Mesendoderm (in vitro differentiated cells): ENCODE measurements around the gene ZFYVE9.

ENCODE experiments used
- DNase-seq: peaks from one replicate; pipeline ENCODE4 v3.0.0; 2013
- H2AK5ac ChIP-seq: 2 replicates; pipeline ENCODE4 v1.6.1; 2013; ENCODE audit warnings: low read length, inconsistent platforms
- H2BK120ac ChIP-seq: 2 replicates; pipeline ENCODE4 v1.6.1; 2013; ENCODE audit warnings: low read depth, mild to moderate bottlenecking, low read length, moderate library complexity, mixed read lengths
- H2BK15ac ChIP-seq: replicated peaks from 2 replicates; pipeline ENCODE4 v1.6.1; 2013; ENCODE audit warnings: low read depth, mild to moderate bottlenecking, moderate library complexity
- H2BK5ac ChIP-seq: 2 replicates; pipeline ENCODE4 v1.6.1; 2013; ENCODE audit warnings: low read length, inconsistent platforms
- H3K18ac ChIP-seq: 2 replicates; pipeline ENCODE4 v1.6.1; 2013; ENCODE audit warnings: mild to moderate bottlenecking, low read length, mixed read lengths
- H3K23ac ChIP-seq: one replicate; pipeline ENCODE4 v1.6.1; 2013; ENCODE audit warnings: low read length
- H3K27ac ChIP-seq: 2 replicates; pipeline ENCODE4 v1.5.1; 2013; ENCODE audit warnings: low read depth, mild to moderate bottlenecking, inconsistent platforms, low read length, moderate library complexity
- H3K27me3 ChIP-seq: 2 replicates; pipeline ENCODE4 v1.6.1; 2013; ENCODE audit warnings: low read length, control low read depth, mild to moderate bottlenecking, inconsistent platforms; ENCODE audit not compliant: insufficient read depth, poor library complexity
- H3K36me3 ChIP-seq: 2 replicates; pipeline ENCODE4 v1.6.1; 2013; ENCODE audit warnings: low read length, inconsistent platforms; ENCODE audit not compliant: control insufficient read depth, insufficient read depth
- H3K4ac ChIP-seq: one replicate; pipeline ENCODE4 v1.6.1; 2013; ENCODE audit warnings: low read depth, mild to moderate bottlenecking, low read length, moderate library complexity
- H3K4me1 ChIP-seq: 2 replicates; pipeline ENCODE4 v1.6.1; 2013; ENCODE audit warnings: low read depth, low read length, inconsistent platforms; ENCODE audit not compliant: control insufficient read depth
- H3K4me2 ChIP-seq: 2 replicates; pipeline ENCODE4 v1.6.1; 2013; ENCODE audit warnings: low read length
- H3K4me3 ChIP-seq: 2 replicates; pipeline ENCODE4 v1.5.1; 2013; ENCODE audit warnings: mild to moderate bottlenecking, low read length
- H3K56ac ChIP-seq: one replicate; pipeline ENCODE4 v1.6.1; 2013; ENCODE audit warnings: low read length
- H3K79me1 ChIP-seq: 2 replicates; pipeline ENCODE4 v1.6.1; 2013; ENCODE audit warnings: low read length, inconsistent platforms
- H3K79me2 ChIP-seq: 2 replicates; pipeline ENCODE4 v1.6.1; 2013; ENCODE audit warnings: mild to moderate bottlenecking, low read length; ENCODE audit not compliant: control insufficient read depth, insufficient read depth
- H3K9ac ChIP-seq: 2 replicates; pipeline ENCODE4 v1.6.1; 2013; ENCODE audit warnings: low read length, inconsistent platforms
- H4K5ac ChIP-seq: one replicate; pipeline ENCODE4 v1.6.1; 2013; ENCODE audit warnings: low read length
- H4K8ac ChIP-seq: one replicate; pipeline ENCODE4 v1.6.1; 2013; ENCODE audit warnings: low read depth, mild to moderate bottlenecking, control low read depth, low read length, moderate library complexity
- WGBS: extraction: QIAGEN DNeasy Blood & Tissue Kit; methylation state at CpG from one replicate; pipeline ENCODE4 v1.1.7; 2013; ENCODE audit warnings: low lambda C conversion rate, missing lambda C conversion rate; ENCODE audit not compliant: insufficient coverage; ENCODE audit errors: extremely low coverage; 5-methylcytosine and 5-hydroxymethylcytosine counted together

ZFYVE9 gene

DNA sequence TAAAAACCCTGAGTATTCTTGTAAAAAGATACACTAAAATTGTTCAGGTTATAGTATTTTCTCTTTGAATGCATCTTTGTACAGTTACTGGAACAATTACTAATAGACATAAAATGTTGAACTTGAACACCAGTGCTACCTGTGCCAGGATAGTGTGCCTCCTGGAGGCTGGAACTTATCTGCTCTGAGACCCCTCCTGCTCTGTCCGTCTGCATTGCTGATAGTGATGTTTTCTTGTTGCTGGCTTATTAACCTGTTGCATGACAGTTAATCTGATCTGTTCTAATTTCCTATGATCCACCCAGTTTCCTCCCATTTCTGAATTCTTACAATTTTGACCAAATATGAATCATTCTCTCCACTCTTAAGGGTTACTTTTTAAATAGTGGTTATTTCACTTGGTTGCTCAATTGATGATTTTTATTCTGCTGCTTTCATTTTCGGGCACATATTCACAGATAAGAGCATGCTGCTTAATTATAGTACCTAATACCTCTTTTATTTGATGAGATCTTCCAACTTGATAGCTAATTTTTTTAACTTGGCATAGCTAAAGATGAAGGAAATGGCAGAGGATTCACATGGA lies 122.7 kb downstream of the ZFYVE9 start:
- Histone ChIP-seq H3K18ac (no peak overlapping the region), H3K4me3 (no peak overlapping the region)
- WGBS = no CpG with 5 or more reads among the region's 2 CpGs

GRCh38 chr1:52266507-52266906 lies 124.6 kb downstream of the ZFYVE9 start:
- Histone ChIP-seq H2BK5ac (no peak overlapping the region), H3K4me1 (peaks cover 2% of the 10 kb centered on the region), H3K56ac (no peak overlapping the region), H3K4me3 (no peak overlapping the region), H3K27ac (no peak overlapping the region), H2AK5ac (no peak overlapping the region), H2BK15ac (no peak overlapping the region), H3K79me1 (no peaks in the 10 kb centered on the region), H3K36me3 (no peaks in the 10 kb centered on the region), H3K23ac (no peak overlapping the region), H3K9ac (no peak overlapping the region), H3K18ac (no peak overlapping the region), H3K27me3 (no peaks in the 10 kb centered on the region), H4K5ac (no peak overlapping the region), H2BK120ac (no peak overlapping the region), H4K8ac (no peak overlapping the region), H3K4ac (no peak overlapping the region), H3K79me2 (no peaks in the 10 kb centered on the region), H3K4me2 (no peak overlapping the region)
- WGBS = no CpG with 5 or more reads among the region's 1 CpG
- no peak for DNase-seq

More for the DNA sequence above, 122.7 kb downstream of the ZFYVE9 start:
- Histone ChIP-seq H3K4me2 (no peak overlapping the region), H2BK120ac (no peak overlapping the region), H3K4ac (no peak overlapping the region), H3K56ac (no peak overlapping the region), H4K5ac (no peak overlapping the region), H2BK15ac (no peak overlapping the region), H3K27ac (no peak overlapping the region), H3K9ac (no peak overlapping the region), H3K36me3 (no peaks in the 10 kb centered on the region), H3K23ac (no peak overlapping the region), H4K8ac (no peak overlapping the region), H3K27me3 (no peaks in the 10 kb centered on the region), H2BK5ac (no peak overlapping the region), H3K79me1 (no peaks in the 10 kb centered on the region), H2AK5ac (no peak overlapping the region), H3K79me2 (no peaks in the 10 kb centered on the region), H3K4me1 (peaks cover 2% of the 10 kb centered on the region)
- DNase-seq = no peak

DNA sequence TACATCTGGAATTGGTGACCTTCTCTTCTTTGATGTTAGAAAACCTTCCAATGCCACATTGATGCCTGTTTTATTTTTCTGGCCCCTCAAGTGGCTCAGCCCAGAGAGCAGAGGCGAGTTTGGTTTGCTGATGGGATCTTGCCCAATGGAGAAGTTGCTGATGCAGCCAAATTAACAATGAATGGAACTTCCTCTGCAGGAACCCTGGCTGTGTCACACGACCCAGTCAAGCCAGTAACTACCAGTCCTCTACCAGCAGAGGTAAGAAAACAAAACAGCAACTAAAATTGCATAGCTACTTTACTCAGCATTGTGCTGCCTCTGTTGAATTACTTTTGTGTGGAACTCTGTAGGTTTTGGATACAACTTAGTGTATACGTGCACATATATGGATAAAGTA lies 126.5 kb downstream of the ZFYVE9 start:
- Histone ChIP-seq H2BK120ac (no peak overlapping the region), H3K27me3 (no peaks in the 10 kb centered on the region), H3K79me2 (no peaks in the 10 kb centered on the region), H4K5ac (no peak overlapping the region), H3K9ac (no peak overlapping the region), H3K79me1 (no peaks in the 10 kb centered on the region), H2BK5ac (no peak overlapping the region), H4K8ac (no peak overlapping the region), H3K4me1 (peaks cover 2% of the 10 kb centered on the region), H3K23ac (no peak overlapping the region), H3K4me2 (no peak overlapping the region), H2BK15ac (no peak overlapping the region), H3K27ac (no peak overlapping the region), H3K4ac (no peak overlapping the region), H3K36me3 (no peaks in the 10 kb centered on the region), H3K18ac (no peak overlapping the region), H3K4me3 (no peak overlapping the region), H3K56ac (no peak overlapping the region), H2AK5ac (no peak overlapping the region)
- DNase-seq = peak; percentile 84
- WGBS = no CpG with 5 or more reads among the region's 3 CpGs

DNA sequence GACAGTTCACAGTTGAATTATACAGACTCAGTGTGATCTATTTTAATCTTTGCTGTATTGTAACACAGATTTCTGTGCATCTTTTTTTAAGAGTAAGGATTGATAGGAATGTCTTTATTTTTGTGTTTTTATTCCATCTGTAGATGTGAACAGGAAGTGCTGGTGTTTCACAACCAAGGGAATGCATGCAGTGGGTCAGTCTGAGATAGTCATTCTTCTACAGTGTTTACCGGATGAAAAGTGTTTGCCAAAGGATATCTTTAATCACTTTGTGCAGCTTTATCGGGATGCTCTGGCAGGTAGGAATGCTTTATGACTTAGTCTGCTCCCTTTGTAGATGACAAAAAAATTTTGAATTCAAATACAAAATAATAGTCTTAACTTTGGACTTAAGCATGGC lies 139.6 kb downstream of the ZFYVE9 start:
- no peaks in the 10 kb centered on the region for H3K36me3 ChIP-seq
- H2AK5ac ChIP-seq = no peak overlapping the region
- H3K79me1 ChIP-seq = no peaks in the 10 kb centered on the region
- no peak overlapping the region for H2BK120ac ChIP-seq
- WGBS = no CpG with 5 or more reads among the region's 2 CpGs
- H2BK15ac ChIP-seq = no peak overlapping the region
- no peaks in the 10 kb centered on the region for H3K79me2 ChIP-seq
- H3K4me1 ChIP-seq = no peaks in the 10 kb centered on the region
- H3K56ac ChIP-seq = no peak overlapping the region
- H3K4me3 ChIP-seq = no peak overlapping the region
- no peak overlapping the region for H3K4me2 ChIP-seq
- no peak overlapping the region for H2BK5ac ChIP-seq
- H3K9ac ChIP-seq = no peak overlapping the region
- H3K4ac ChIP-seq = no peak overlapping the region
- H4K8ac ChIP-seq = no peak overlapping the region
- no peak overlapping the region for H4K5ac ChIP-seq
- no peak overlapping the region for H3K27ac ChIP-seq
- no peaks in the 10 kb centered on the region for H3K27me3 ChIP-seq
- no peak overlapping the region for H3K23ac ChIP-seq
- H3K18ac ChIP-seq = no peak overlapping the region
- DNase-seq = no peak

- Histone ChIP-seq H3K23ac (no peak overlapping the region), H3K27ac (no peak overlapping the region), H4K5ac (no peak overlapping the region), H4K8ac (no peak overlapping the region), H3K4ac (no peak overlapping the region), H3K9ac (no peak overlapping the region), H3K36me3 (no peaks in the 10 kb centered on the region), H3K56ac (no peak overlapping the region), H2BK120ac (no peak overlapping the region), H2BK15ac (no peak overlapping the region), H3K4me2 (no peak overlapping the region), H3K27me3 (no peaks in the 10 kb centered on the region), H3K4me3 (no peak overlapping the region), H3K79me1 (no peaks in the 10 kb centered on the region), H3K79me2 (no peaks in the 10 kb centered on the region), H3K18ac (no peak overlapping the region), H3K4me1 (no peaks in the 10 kb centered on the region), H2AK5ac (no peak overlapping the region), H2BK5ac (no peak overlapping the region)
- WGBS = no CpG with 5 or more reads among the region's 3 CpGs
- peak; percentile 10 for DNase-seq
Observed at GRCh38 chr1:52288286-52288685, 146.4 kb downstream of the ZFYVE9 start.

DNA sequence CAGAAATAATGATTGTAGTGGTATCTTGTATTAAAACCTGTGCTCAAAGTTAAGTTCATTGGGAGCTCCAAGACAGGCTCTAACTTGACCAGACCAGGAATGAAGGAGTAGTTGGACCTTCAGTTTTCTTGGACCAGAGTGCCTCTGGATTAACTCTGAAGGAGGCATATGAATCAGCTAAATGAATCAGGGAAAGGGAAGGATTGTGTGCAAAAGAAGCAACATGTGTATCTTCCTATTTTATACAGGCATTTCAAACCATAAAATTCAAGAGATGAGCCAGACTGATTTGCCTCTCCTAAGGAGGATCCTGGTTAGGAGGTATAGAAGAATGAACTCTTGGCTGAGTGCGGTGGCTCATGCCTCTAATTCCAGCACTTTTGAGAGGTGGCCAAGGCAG lies 152.7 kb downstream of the ZFYVE9 start:
- DNase-seq = no peak
- Histone ChIP-seq H3K18ac (no peak overlapping the region), H3K4ac (no peak overlapping the region), H2BK5ac (no peak overlapping the region), H3K9ac (no peak overlapping the region), H4K5ac (no peak overlapping the region), H2BK15ac (no peak overlapping the region), H3K27me3 (no peaks in the 10 kb centered on the region), H3K79me1 (no peaks in the 10 kb centered on the region), H2AK5ac (no peak overlapping the region), H4K8ac (no peak overlapping the region), H3K4me3 (no peak overlapping the region), H3K79me2 (no peaks in the 10 kb centered on the region), H3K4me2 (no peak overlapping the region), H3K4me1 (no peaks in the 10 kb centered on the region), H3K27ac (no peak overlapping the region), H3K36me3 (no peaks in the 10 kb centered on the region), H3K56ac (no peak overlapping the region), H2BK120ac (no peak overlapping the region), H3K23ac (no peak overlapping the region)
- no CpG with 5 or more reads among the region's 1 CpG for WGBS
